HepG2 (cell line): ENCODE measurements around the gene RAB20. TPM values are rescaled to one million over a fixed set of nuclear protein-coding genes. Genes with fewer than 3 reads are reported as not detected.
A peak's percentile ranks its signal among the peaks of the same experiment; 100 is the strongest.

Experiments used
- ATAC-seq: fragments of 200-7000 bp; cut with Tn5 transposase; 3 replicates; pipeline ENCODE4 v1.9.1; 2020; ENCODE audit warnings: mild to moderate bottlenecking, moderate library complexity
- BruUV-seq: library from RNA; stranded (reverse); fragments of 400-500 nt; replicated peaks from 2 replicates; lab custom pipeline; 2021; lab: Mats Ljungman, UMichigan
- CTCF ChIA-PET: fragments of 300-600 bp; formaldehyde crosslinking; extraction: SDS; loops from one replicate; lab custom pipeline; 2021; ENCODE audit warnings: low total read pairs, inconsistent platforms, low intra/inter-chr PET ratio; lab: Yijun Ruan, JAX
- POLR2A ChIA-PET: fragments of 350-600 bp; sonication (Branson Sonifier 250); formaldehyde crosslinking; loops from one replicate; lab custom pipeline; 2020; ENCODE audit warnings: antibody characterized with exemption, inconsistent platforms; lab: Yijun Ruan, JAX
- DNase-seq: peaks from one replicate; pipeline ENCODE4 v3.0.0-alpha.2; 2015; ENCODE audit warnings: low spot score
- FAIRE-seq: peaks from 3 replicates; lab custom pipeline; 2011; peaks lifted over from hg19 to GRCh38; lab: Jason Lieb, UNC
- H2AFZ ChIP-seq: one replicate; pipeline ENCODE4 v1.6.1; 2011; ENCODE audit warnings: low read length, inconsistent platforms
- H3K27ac ChIP-seq: fragments of 300-600 bp; 3 replicates; pipeline ENCODE4 v1.8.0; 2011; ENCODE audit warnings: mixed run types, mild to moderate bottlenecking, mixed read lengths, low read length, inconsistent platforms; ENCODE audit not compliant: insufficient read depth; ENCODE audit errors: extremely low read length
- H3K27me3 ChIP-seq, 2 experiments: fragments of 200-600 bp in 1 of 2; 2 replicates in 1 of 2; 3 replicates in 1 of 2; pipeline versions ENCODE4 v1.6.0 to v1.8.0; 2011; ENCODE audit warnings: low read length in 2 of 2, mild to moderate bottlenecking in 2 of 2, moderate library complexity in 2 of 2, inconsistent platforms in 1 of 2; ENCODE audit not compliant: insufficient read depth in 2 of 2, control insufficient read depth in 1 of 2
- H3K36me3 ChIP-seq, 2 experiments: fragments of 200-600 bp in 1 of 2; replicated peaks in 1 of 2; 2 replicates in 1 of 2; 3 replicates in 1 of 2; pipeline versions ENCODE4 v1.5.1 to v1.8.0; 2011; ENCODE audit warnings: low read length in 2 of 2, inconsistent platforms in 1 of 2; ENCODE audit not compliant: insufficient read depth in 2 of 2, control insufficient read depth in 1 of 2
- H3K4me1 ChIP-seq: 2 replicates; pipeline ENCODE4 v1.5.1; 2012; ENCODE audit warnings: low read length, inconsistent platforms; ENCODE audit not compliant: insufficient read depth
- H3K4me2 ChIP-seq: 2 replicates; pipeline ENCODE4 v1.6.0; 2011; ENCODE audit warnings: low read depth, low read length, inconsistent platforms
- H3K4me3 ChIP-seq, 3 experiments: fragments of 200-600 bp in 1 of 3; sonication (generic), shearing (Covaris generic) in 1 of 3; replicated peaks in 1 of 3; 2 replicates each; pipeline ENCODE4 v1.5.1; 2011 to 2016; ENCODE audit warnings: low read length in 3 of 3, inconsistent platforms in 2 of 3, low read depth in 2 of 3, mild to moderate bottlenecking in 2 of 3, control low read depth in 1 of 3, mixed read lengths in 1 of 3; ENCODE audit not compliant: insufficient read depth in 1 of 3
- H3K79me2 ChIP-seq: one replicate; pipeline ENCODE4 v1.6.1; 2011; ENCODE audit warnings: low read length, inconsistent platforms; ENCODE audit not compliant: insufficient read depth
- H3K9ac ChIP-seq: 2 replicates; pipeline ENCODE4 v1.6.0; 2011; ENCODE audit warnings: mild to moderate bottlenecking, low read depth, low read length, inconsistent platforms; ENCODE audit not compliant: insufficient read depth
- H3K9me3 ChIP-seq: 2 replicates; pipeline ENCODE4 v1.5.1; 2012; ENCODE audit warnings: mild to moderate bottlenecking, low read length
- H4K20me1 ChIP-seq: 2 replicates; pipeline ENCODE4 v1.6.0; 2011; ENCODE audit warnings: inconsistent platforms, mild to moderate bottlenecking, low read length, moderate library complexity; ENCODE audit not compliant: insufficient read depth
- ARNT ChIP-seq: fragments of 450-650 bp; IDR thresholded peaks from 2 replicates; pipeline ENCODE4 v1.6.1; 2017
- ATF7-NPFF ChIP-seq: sonication (generic); formaldehyde crosslinking; IDR thresholded peaks from 2 replicates; pipeline ENCODE4 v1.8.1; 2023; ENCODE audit warnings: mild to moderate bottlenecking, low read depth, missing genetic modification reagents, moderate library complexity
- FOXA3 ChIP-seq: IDR thresholded peaks from 2 replicates; pipeline ENCODE4 v1.6.1; 2016; ENCODE audit warnings: missing genetic modification reagents, missing compliant biosample characterization
- HOXA9 ChIP-seq: sonication (generic); formaldehyde crosslinking; IDR thresholded peaks from 2 replicates; pipeline ENCODE4 v1.8.1; 2022; ENCODE audit warnings: missing genetic modification reagents, mild to moderate bottlenecking, moderate library complexity, borderline replicate concordance
- JDP2 ChIP-seq: sonication (generic); formaldehyde crosslinking; IDR thresholded peaks from 2 replicates; pipeline ENCODE4 v1.8.1; 2022; ENCODE audit warnings: missing genetic modification reagents, borderline replicate concordance
- MIER3 ChIP-seq: IDR thresholded peaks from 2 replicates; pipeline ENCODE4 v1.6.1; 2016; ENCODE audit warnings: missing compliant biosample characterization, borderline replicate concordance
- SMC3 ChIP-seq: IDR thresholded peaks from 2 replicates; pipeline ENCODE4 v1.6.1; 2011; ENCODE audit warnings: low read length, improper control_type of control experiment
- SNRNP70 ChIP-seq: fragments of 200-400 bp; formaldehyde crosslinking; IDR thresholded peaks from 2 replicates; pipeline ENCODE4 v1.6.1; 2017; ENCODE audit warnings: mild to moderate bottlenecking, low read depth, low read length, moderate library complexity
- ZNF639 ChIP-seq: conservative IDR thresholded peaks from 2 replicates; pipeline ENCODE4 v1.6.1; 2018; ENCODE audit warnings: missing genetic modification reagents
- ZNF737 ChIP-seq: sonication (generic); formaldehyde crosslinking; IDR thresholded peaks from 2 replicates; pipeline ENCODE4 v1.5.0; 2020; ENCODE audit warnings: missing genetic modification reagents, mild to moderate bottlenecking, borderline replicate concordance
- ZNF770 ChIP-seq: sonication (generic); formaldehyde crosslinking; IDR thresholded peaks from 2 replicates; pipeline ENCODE4 v1.5.0; 2020; ENCODE audit warnings: mild to moderate bottlenecking, missing genetic modification reagents
- WGBS: methylation state at CpG from one replicate; pipeline ENCODE4 v1.1.6; 2017; ENCODE audit warnings: low lambda C conversion rate; 5-methylcytosine and 5-hydroxymethylcytosine counted together
- in situ Hi-C: cut with HindIII; loops from 2 replicates; pipeline ENCODE4 v1.10.0; 2017; ENCODE audit warnings: low pct_unique_long_range_greater_than_20kb; ENCODE audit not compliant: extremely low pct_ligation_motif_present
- intact Hi-C: fragments of 100-400 bp; cut with micrococcal nuclease; formaldehyde crosslinking; loops from one replicate; pipeline ENCODE4 v1.10.0; 2022; ENCODE audit not compliant: unreplicated experiment
- polyA plus RNA-seq, 8 experiments: library from polyadenylated mRNA; depleted of rRNA in 3 of 8; stranded (reverse) in 7 of 8; unstranded in 1 of 8; fragments of >200 nt; fragmentation: Illumina TruSeq in 4 of 8; extraction: Trizol in 4 of 8; gene quantifications; 2 replicates each; pipeline versions ENCODE4 v1.2.1 to v1.2.3, GENCODE V29; 2011 to 2016; ENCODE audit warnings: low read depth in 4 of 8, missing spikeins in 1 of 8, mixed read lengths in 1 of 8; ENCODE audit not compliant: insufficient read depth in 1 of 8
- total RNA-seq, 5 experiments: library from RNA; depleted of rRNA; stranded (reverse); fragments of >200 nt; fragmentation: Illumina TruSeq; extraction: Trizol; gene quantifications; 2 replicates each; pipeline ENCODE4 v1.2.3, GENCODE V29; 2016; ENCODE audit warnings: low read depth in 1 of 5

The RAB20 gene
- total and polyA plus RNA-seq, 2 of the 13 experiments (the other 11 are each of a cell fraction or from before 2014, with no cell fraction given): 15.6 to 30.5 TPM

DNA sequence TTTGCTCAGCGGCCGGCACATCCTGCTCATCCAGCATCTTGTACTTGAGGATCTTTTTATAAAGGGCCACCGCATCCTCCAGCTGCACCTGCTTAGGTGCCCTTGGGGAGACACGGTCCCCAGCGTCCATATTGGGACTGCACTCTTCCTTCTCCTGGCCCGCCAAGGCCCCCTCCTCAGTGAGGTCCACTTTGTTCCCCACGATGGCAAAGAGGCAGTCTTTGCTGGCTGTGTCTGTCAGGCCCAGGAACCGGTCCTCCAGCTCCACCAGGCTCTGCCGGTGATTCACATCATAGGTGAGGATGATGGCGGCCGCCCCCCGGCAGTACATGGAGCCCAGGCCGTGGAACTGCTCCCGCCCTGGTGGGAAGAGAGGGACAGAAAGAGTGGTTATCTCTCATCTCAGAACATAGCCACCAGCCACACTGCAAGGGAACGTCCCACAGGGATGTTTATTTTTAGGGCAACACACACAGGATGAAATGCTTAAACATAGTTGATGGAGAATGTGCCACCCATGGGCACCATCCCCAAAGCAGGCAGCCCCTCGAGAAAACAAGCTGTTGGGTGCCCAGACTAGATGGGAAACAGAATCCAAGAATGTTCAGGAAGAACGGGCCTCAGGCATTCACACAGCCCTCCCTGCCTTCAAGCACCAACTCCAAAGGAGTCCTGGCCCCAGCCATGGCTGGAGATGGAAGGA, 37.5 kb downstream of the RAB20 start:
- no peaks in the 10 kb centered on the region for H3K27me3 ChIP-seq
- intact Hi-C loops: no loop called here

DNA sequence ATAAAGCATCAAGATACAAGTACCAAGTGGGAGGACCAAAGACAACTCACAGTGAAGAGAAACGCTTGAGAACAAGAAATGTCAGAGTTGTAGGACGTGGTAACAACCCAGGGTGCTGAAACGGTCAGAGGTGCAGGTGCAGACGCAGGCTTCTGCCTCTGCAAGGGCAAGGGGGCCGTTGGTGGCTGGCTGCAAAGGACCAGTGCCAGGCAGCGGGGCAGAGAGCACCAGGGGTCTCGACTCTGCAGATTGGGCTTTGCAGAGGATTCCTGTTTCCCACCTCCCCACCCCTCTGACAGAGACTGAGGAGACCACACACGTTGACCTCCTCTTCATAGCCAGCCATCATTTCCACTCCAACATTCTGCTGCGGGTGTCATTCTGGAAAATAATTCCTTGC, 38.3 kb downstream of the RAB20 start:
- H3K4me3 ChIP-seq: no peak overlapping the region
- H3K27me3 ChIP-seq: no peaks in the 10 kb centered on the region
- H3K9ac ChIP-seq: no peak overlapping the region
- 97% methylated on average over 7 of the region's 9 CpGs for WGBS
- ATAC-seq (no peak), DNase-seq (no peak), FAIRE-seq (no peak)
- ChIA-PET POLR2A (no interaction called here), CTCF (no interaction called here)
- peaks cover 8 to 36% of the 10 kb centered on the region in 2 experiments for H3K36me3 ChIP-seq
- H3K27ac ChIP-seq: no peak overlapping the region
- H4K20me1 ChIP-seq: peaks cover 18% of the 10 kb centered on the region
- H3K9me3 ChIP-seq: no peaks in the 10 kb centered on the region
- TF ChIP-seq SMC3 (no peak), ZNF770 (CRISPR knock-in tag) (no peak), ZNF737 (CRISPR knock-in tag) (no peak), ZNF639 (CRISPR knock-in tag) (no peak), FOXA3 (CRISPR knock-in tag) (no peak), SNRNP70 (no peak), HOXA9 (CRISPR knock-in tag) (no peak), MIER3 (CRISPR knock-in tag) (no peak)
- intact Hi-C loops: no loop called here
- peaks cover 14% of the 10 kb centered on the region for H3K79me2 ChIP-seq
- peaks cover 26% of the 10 kb centered on the region for H3K4me1 ChIP-seq
- no peak overlapping the region for H2AFZ ChIP-seq
- in situ Hi-C loops: no loop called here
- H3K4me2 ChIP-seq: no peak overlapping the region
- BruUV-seq: TSS peak; percentile 49

More for the DNA sequence above, 37.5 kb downstream of the RAB20 start:
- no peak overlapping the region for H3K4me3 ChIP-seq
- ChIA-PET CTCF (no interaction called here), POLR2A (no interaction called here)
- no peak overlapping the region for H3K27ac ChIP-seq
- WGBS: 98% methylated on average over 10 of the region's 17 CpGs
- DNase-seq (no peak), FAIRE-seq (no peak), ATAC-seq (no peak)
- H3K9me3 ChIP-seq: no peaks in the 10 kb centered on the region
- H3K79me2 ChIP-seq: peaks cover 14% of the 10 kb centered on the region
- peaks cover 8 to 36% of the 10 kb centered on the region in 2 experiments for H3K36me3 ChIP-seq
- H4K20me1 ChIP-seq: peaks cover 19% of the 10 kb centered on the region
- in situ Hi-C loops: no loop called here
- TF ChIP-seq ATF7-NPFF (CRISPR knock-in tag) (no peak), JDP2 (CRISPR knock-in tag) (no peak), ARNT (no peak)
- no TSS peak for BruUV-seq
- no peak overlapping the region for H3K4me2 ChIP-seq
- H2AFZ ChIP-seq: no peak overlapping the region
- peaks cover 33% of the 10 kb centered on the region for H3K4me1 ChIP-seq
- H3K9ac ChIP-seq: no peak overlapping the region
